HG03045 (cell line): ENCODE measurements around the gene ADAMTS15.
"Not testable (repeated sequence)": the region's sequence is repeated elsewhere in the genome, so short reads cannot be mapped to it uniquely, and the experiment has no call there.

Source experiments
- ATAC-seq: cut with Tn5 transposase; IDR thresholded peaks from one replicate; pipeline ENCODE4 v1.9.1; 2021; ENCODE audit warnings: mild to moderate bottlenecking, moderate library complexity; ENCODE audit not compliant: unreplicated experiment

The ADAMTS15 gene

GRCh38 chr11:130435671-130436070 is 12.8 kb upstream of the ADAMTS15 start:
- no peak for ATAC-seq

- no peak for ATAC-seq
These were observed 12.3 kb upstream of the ADAMTS15 start for GRCh38 chr11:130436171-130436570.

- no peak for ATAC-seq
These were observed 10.6 kb upstream of the ADAMTS15 start for GRCh38 chr11:130437848-130438247.

GRCh38 chr11:130438401-130439159 is 9.9 kb upstream of the ADAMTS15 start:
- ATAC-seq: not testable (repeated sequence)

DNA sequence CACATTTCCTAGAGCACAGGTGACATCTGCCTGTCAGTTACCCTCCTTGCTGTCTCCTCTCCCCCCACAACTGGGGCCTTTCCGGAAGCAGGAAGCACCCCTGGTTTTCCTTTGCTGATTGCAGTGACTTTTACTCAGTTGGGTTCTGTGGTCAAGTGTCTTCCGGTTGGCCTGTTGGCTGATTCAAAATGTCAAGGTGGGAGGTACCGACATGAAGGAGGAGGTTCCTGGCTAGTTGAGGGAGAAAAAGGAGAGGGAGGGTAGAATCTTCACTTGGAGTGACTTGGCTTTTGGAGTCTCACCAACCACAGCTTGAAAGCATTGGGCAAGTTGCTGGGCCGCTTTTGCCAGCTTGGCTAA is 9.3 kb upstream of the ADAMTS15 start:
- ATAC-seq: no peak

GRCh38 chr11:130439876-130440275 is 8.6 kb upstream of the ADAMTS15 start:
- ATAC-seq: no peak

- ATAC-seq: no peak
These were observed 6.7 kb upstream of the ADAMTS15 start for GRCh38 chr11:130441719-130442118.

GRCh38 chr11:130442737-130443136 is 5.7 kb upstream of the ADAMTS15 start:
- no peak for ATAC-seq

DNA sequence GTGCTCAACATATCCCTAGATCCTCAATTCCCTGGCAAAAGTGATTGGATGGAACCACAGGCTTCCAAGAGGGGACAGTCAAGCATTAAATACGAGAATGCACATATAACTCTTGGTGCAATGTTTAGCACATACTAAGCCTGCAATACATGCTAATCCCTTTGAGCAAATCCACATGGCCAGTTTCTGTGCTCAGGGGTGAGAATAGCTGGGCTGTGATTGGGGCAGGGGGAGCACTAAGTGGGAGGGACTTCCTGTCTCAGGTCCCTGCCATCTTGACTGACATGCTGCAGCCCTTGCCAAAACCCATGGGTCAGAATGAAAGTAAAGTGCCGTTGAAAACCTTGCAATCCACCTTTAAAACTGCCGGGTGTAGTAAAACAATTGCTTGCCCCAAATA is 2.7 kb upstream of the ADAMTS15 start:
- ATAC-seq: no peak

- ATAC-seq: no peak
These were observed 418 bp upstream of the ADAMTS15 start for GRCh38 chr11:130448039-130448415.

- ATAC-seq: no peak
These were observed 1.0 kb downstream of the ADAMTS15 start for GRCh38 chr11:130449310-130449990.

- no peak for ATAC-seq
These were observed 1.7 kb downstream of the ADAMTS15 start for GRCh38 chr11:130449996-130450769.

DNA sequence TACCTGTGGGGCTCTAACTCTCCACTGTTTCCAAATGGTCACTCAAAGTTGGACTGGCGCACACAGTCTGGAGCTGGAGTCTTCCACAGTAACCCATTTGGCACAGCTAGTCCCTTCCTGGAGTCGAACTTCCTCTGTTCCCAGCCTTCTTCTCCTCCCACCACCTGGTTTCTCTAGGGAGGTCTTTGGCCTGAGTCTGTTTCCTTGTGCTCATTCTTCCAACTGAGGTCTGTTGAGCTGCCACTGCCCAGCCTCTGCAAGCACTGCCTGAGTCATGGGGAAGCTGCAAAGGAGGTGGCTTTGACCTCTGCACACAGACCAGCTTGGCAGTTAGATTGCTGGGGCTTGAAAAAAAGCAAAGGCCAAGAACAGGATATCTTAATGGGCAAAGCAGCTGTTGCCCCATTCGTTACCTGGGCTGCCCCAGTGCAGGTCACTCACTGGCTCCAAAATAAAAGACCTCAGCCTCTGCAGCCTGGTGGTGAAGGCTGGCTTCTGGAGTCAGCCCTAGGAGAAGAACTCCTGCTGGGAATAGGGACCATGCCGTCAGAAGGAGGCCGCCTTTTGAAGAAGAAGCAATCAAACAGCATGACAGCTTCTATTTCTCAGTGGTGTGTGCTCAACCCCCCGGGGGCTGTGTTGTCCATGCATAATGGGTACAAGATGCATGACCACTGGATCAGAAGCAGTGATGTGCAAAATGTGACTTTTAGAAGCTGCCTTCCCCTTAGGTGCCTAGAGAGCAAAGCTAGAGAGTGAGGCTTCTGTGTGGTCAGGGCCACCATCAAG is 3.0 kb downstream of the ADAMTS15 start:
- no peak for ATAC-seq

- ATAC-seq: no peak
These were observed 3.7 kb downstream of the ADAMTS15 start for GRCh38 chr11:130452176-130452575.

GRCh38 chr11:130452940-130453339 is 4.5 kb downstream of the ADAMTS15 start:
- no peak for ATAC-seq

DNA sequence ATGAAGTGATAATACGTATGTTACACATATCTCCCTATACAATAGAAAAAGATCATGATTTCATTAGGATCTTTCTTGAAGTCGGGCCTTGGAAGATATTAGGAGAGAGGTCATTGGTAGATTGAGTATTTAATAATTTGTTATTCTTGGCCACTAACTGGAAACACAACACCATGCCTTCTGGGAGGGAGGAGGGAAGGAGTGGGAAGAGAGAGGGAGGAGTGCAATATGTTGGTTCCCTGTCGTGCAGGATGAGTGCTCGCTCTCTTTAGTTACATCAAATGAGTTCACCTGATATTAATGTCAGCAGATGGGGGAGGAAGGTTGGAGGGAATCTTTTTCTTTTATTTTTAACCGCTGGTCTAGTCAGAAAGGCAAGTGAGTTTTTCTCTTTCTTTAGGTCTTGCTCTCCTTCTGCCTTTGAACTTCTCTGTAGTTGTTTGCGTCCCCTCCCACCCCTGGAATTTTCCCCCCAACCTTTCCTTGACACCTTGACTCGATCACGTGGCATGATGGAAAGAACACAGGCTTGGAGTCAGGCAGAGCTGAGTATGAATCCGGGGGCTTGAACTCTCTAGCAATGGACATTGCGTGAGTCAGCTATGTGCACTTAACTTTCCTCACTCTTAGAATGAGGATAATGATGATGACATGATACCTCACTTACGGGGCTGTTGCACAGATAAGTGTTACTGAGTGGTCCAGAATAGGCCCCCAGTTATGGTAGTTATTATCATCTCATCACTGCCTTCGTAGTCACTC is 6.2 kb downstream of the ADAMTS15 start:
- no peak for ATAC-seq

- no peak for ATAC-seq
These were observed 7.2 kb downstream of the ADAMTS15 start for GRCh38 chr11:130455483-130456127.

- no peak for ATAC-seq
These were observed 7.8 kb downstream of the ADAMTS15 start for GRCh38 chr11:130456286-130456685.

GRCh38 chr11:130457623-130458409 is 9.4 kb downstream of the ADAMTS15 start:
- ATAC-seq: no peak
